ENCODE data around the gene ARHGAP15.
A peak's percentile ranks its signal among the peaks of the same experiment; 100 is the strongest.

ARHGAP15 gene

GRCh38 chr2:143146815-143147530, 17.8 kb downstream of the ARHGAP15 start:
- Histone ChIP-seq H3K9me3 (ENCODE audit: insufficient read depth, low read length) (no peaks in the 10 kb centered on the region), H3K79me2 (ENCODE audit: insufficient read depth, low read length) (peaks cover 91% of the 10 kb centered on the region), H3K4me3 (ENCODE audit: insufficient read depth, low read length, poor library complexity, severe bottlenecking) (no peak overlapping the region), H3K27ac (ENCODE audit: low read depth, low read length) (no peak overlapping the region), H2AFZ (ENCODE audit: low read depth, low read length, severe bottlenecking) (no peak overlapping the region), H3K9ac (ENCODE audit: low read length) (no peak overlapping the region), H4K20me1 (ENCODE audit: low read depth, low read length) (no peaks in the 10 kb centered on the region), H3K27me3 (ENCODE audit: low read length) (no peaks in the 10 kb centered on the region), H3K9me2 (replicated peaks; ENCODE audit: insufficient read depth, low read length) (no peaks in the 10 kb centered on the region), H3K4me2 (ENCODE audit: low read depth, low read length, poor library complexity, severe bottlenecking) (no peak overlapping the region), H3F3A (ENCODE audit: insufficient read depth) (0 out of 2 replicates have a peak, but pooled peaks cover 6% of the 10 kb centered on the region), H3K36me3 (ENCODE audit: low read length) (no peaks in the 10 kb centered on the region)
- TF ChIP-seq EZH2phosphoT487 (conservative IDR thresholded peaks at IDR 0.05; ENCODE audit: low read length) (no peak), CTCF (IDR thresholded peaks at IDR 0.05; ENCODE audit: insufficient read depth, low read length, poor library complexity, severe bottlenecking) (no peak)

GRCh38 chr2:143148011-143148410, 18.8 kb downstream of the ARHGAP15 start:
- Histone ChIP-seq H3K79me2 (ENCODE audit: insufficient read depth, low read length) (peaks cover 91% of the 10 kb centered on the region), H3F3A (ENCODE audit: insufficient read depth) (no peaks in the 10 kb centered on the region), H3K9ac (ENCODE audit: low read length) (no peak overlapping the region), H3K27me3 (ENCODE audit: low read length) (no peaks in the 10 kb centered on the region), H3K4me3 (ENCODE audit: insufficient read depth, low read length, poor library complexity, severe bottlenecking) (no peak overlapping the region), H3K9me2 (replicated peaks; ENCODE audit: insufficient read depth, low read length) (no peaks in the 10 kb centered on the region), H3K9me3 (ENCODE audit: insufficient read depth, low read length) (no peaks in the 10 kb centered on the region), H4K20me1 (ENCODE audit: low read depth, low read length) (no peaks in the 10 kb centered on the region), H3K27ac (ENCODE audit: low read depth, low read length) (no peak overlapping the region), H3K36me3 (ENCODE audit: low read length) (no peaks in the 10 kb centered on the region), H2AFZ (ENCODE audit: low read depth, low read length, severe bottlenecking) (no peak overlapping the region), H3K4me2 (ENCODE audit: low read depth, low read length, poor library complexity, severe bottlenecking) (no peak overlapping the region)
- TF ChIP-seq CTCF (IDR thresholded peaks at IDR 0.05; ENCODE audit: insufficient read depth, low read length, poor library complexity, severe bottlenecking) = no peak
- no peak for TF ChIP-seq EZH2phosphoT487 (conservative IDR thresholded peaks at IDR 0.05; ENCODE audit: low read length)

- Histone ChIP-seq H2AFZ (ENCODE audit: low read depth, low read length, severe bottlenecking) (no peak overlapping the region), H3K9ac (ENCODE audit: low read length) (no peak overlapping the region), H4K20me1 (ENCODE audit: low read depth, low read length) (no peaks in the 10 kb centered on the region), H3K27ac (ENCODE audit: low read depth, low read length) (no peak overlapping the region), H3K9me2 (replicated peaks; ENCODE audit: insufficient read depth, low read length) (no peaks in the 10 kb centered on the region), H3K4me2 (ENCODE audit: low read depth, low read length, poor library complexity, severe bottlenecking) (no peak overlapping the region), H3K27me3 (ENCODE audit: low read length) (no peaks in the 10 kb centered on the region), H3K79me2 (ENCODE audit: insufficient read depth, low read length) (peaks cover 87% of the 10 kb centered on the region), H3K9me3 (ENCODE audit: insufficient read depth, low read length) (no peaks in the 10 kb centered on the region), H3F3A (ENCODE audit: insufficient read depth) (no peaks in the 10 kb centered on the region), H3K4me3 (ENCODE audit: insufficient read depth, low read length, poor library complexity, severe bottlenecking) (no peak overlapping the region), H3K36me3 (ENCODE audit: low read length) (no peaks in the 10 kb centered on the region)
- TF ChIP-seq EZH2phosphoT487 (conservative IDR thresholded peaks at IDR 0.05; ENCODE audit: low read length) = no peak
Observed at GRCh38 chr2:143148757-143149156, 19.5 kb downstream of the ARHGAP15 start.

- Histone ChIP-seq H3K79me2 (ENCODE audit: insufficient read depth, low read length) (peaks cover 87% of the 10 kb centered on the region), H4K20me1 (ENCODE audit: low read depth, low read length) (no peaks in the 10 kb centered on the region), H3K9me3 (ENCODE audit: insufficient read depth, low read length) (no peaks in the 10 kb centered on the region), H3K36me3 (ENCODE audit: low read length) (0 out of 2 replicates have a peak, but pooled peaks cover 1% of the 10 kb centered on the region), H3K9me2 (replicated peaks; ENCODE audit: insufficient read depth, low read length) (no peaks in the 10 kb centered on the region), H3F3A (ENCODE audit: insufficient read depth) (no peaks in the 10 kb centered on the region), H3K9ac (ENCODE audit: low read length) (0 out of 2 replicates have a peak overlapping the region, but pooled peaks have one; percentile 17), H2AFZ (ENCODE audit: low read depth, low read length, severe bottlenecking) (no peak overlapping the region), H3K27ac (ENCODE audit: low read depth, low read length) (peak overlapping the region; percentile 47), H3K4me2 (ENCODE audit: low read depth, low read length, poor library complexity, severe bottlenecking) (peak overlapping the region; percentile 56), H3K4me3 (ENCODE audit: insufficient read depth, low read length, poor library complexity, severe bottlenecking) (no peak overlapping the region), H3K27me3 (ENCODE audit: low read length) (no peaks in the 10 kb centered on the region)
- TF ChIP-seq EZH2phosphoT487 (conservative IDR thresholded peaks at IDR 0.05; ENCODE audit: low read length) (no peak), CTCF (IDR thresholded peaks at IDR 0.05; ENCODE audit: insufficient read depth, low read length, poor library complexity, severe bottlenecking) (no peak)
Observed at GRCh38 chr2:143150287-143150686, 21.1 kb downstream of the ARHGAP15 start.

All from SU-DHL-6 (cell line).